A673 (cell line): ENCODE measurements around the gene CLEC4F.

Experiments
- EZH2 ChIP-seq: fragments of 200-600 bp; sonication (generic); IDR thresholded peaks from 2 replicates; pipeline ENCODE4 v1.6.1; 2017; ENCODE audit warnings: borderline replicate concordance, low read depth, mild to moderate bottlenecking, mixed read lengths, antibody characterized with exemption, low read length; ENCODE audit not compliant: poor library complexity, severe bottlenecking
- TF ChIP-seq, protein P1 (sequence below): fragments of 300-800, 200-600 bp; sonication (generic); conservative IDR thresholded peaks from 2 replicates; pipeline ENCODE4 v1.5.1; 2017; ENCODE audit warnings: low read depth, mild to moderate bottlenecking, antibody characterized with exemption, low read length, moderate library complexity, mixed read lengths

DNA sequence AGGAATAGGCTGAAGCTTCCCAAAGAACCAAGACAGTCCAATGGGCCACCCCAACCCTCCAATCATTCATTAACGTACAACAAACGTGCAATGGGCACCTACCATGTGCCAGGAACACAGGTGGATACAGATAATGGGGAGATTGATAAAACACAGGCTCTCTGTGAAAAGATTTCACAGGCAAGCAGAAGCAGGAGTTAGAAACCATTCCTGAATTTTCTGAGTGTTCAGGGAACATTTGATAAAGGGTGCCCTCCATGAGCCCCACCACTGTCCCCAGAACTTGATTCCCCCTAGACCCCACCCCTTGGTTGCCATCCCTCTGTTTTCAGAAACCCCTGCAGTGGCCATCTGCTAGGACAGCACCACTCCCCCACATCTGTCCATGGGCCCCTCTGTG, 13.7 kb upstream of the CLEC4F start:
- TF ChIP-seq, protein P1, sequence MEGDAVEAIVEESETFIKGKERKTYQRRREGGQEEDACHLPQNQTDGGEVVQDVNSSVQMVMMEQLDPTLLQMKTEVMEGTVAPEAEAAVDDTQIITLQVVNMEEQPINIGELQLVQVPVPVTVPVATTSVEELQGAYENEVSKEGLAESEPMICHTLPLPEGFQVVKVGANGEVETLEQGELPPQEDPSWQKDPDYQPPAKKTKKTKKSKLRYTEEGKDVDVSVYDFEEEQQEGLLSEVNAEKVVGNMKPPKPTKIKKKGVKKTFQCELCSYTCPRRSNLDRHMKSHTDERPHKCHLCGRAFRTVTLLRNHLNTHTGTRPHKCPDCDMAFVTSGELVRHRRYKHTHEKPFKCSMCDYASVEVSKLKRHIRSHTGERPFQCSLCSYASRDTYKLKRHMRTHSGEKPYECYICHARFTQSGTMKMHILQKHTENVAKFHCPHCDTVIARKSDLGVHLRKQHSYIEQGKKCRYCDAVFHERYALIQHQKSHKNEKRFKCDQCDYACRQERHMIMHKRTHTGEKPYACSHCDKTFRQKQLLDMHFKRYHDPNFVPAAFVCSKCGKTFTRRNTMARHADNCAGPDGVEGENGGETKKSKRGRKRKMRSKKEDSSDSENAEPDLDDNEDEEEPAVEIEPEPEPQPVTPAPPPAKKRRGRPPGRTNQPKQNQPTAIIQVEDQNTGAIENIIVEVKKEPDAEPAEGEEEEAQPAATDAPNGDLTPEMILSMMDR = no peak
- no peak for TF ChIP-seq EZH2
